HTR-8/SVneo (cell line): ENCODE results near the gene SNAPC1.
A peak's percentile ranks its signal among the peaks of the same experiment; 100 is the strongest.
"Not testable (repeated sequence)": the region's sequence is repeated elsewhere in the genome, so short reads cannot be mapped to it uniquely, and the experiment has no call there.

Source experiments
- DNase-seq: peaks from one replicate; pipeline ENCODE4 v3.0.0; 2011; ENCODE audit warnings: low spot score, mixed read lengths; ENCODE audit not compliant: insufficient read length
- FAIRE-seq: peaks from 2 replicates; lab custom pipeline; 2011; peaks lifted over from hg19 to GRCh38; lab: Jason Lieb, UNC

The SNAPC1 gene

DNA sequence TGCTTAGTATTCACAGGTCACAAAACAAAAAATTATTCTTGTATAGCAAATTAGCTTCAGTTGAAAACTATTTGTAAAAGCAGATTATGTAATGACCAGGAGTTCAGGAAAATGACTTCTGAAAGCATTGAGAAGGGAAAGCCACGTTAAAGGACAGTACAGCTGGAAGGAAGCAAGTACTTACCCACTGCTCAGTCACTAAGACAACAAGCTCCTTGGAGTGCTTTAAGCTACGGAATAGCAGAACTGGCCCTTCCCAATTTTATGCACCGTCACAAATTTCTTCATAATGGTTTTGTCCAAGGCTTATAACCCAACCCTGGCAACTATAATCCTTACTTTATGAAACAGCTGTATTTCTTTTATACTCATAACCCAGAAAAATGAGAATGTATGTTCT, 13.0 kb upstream of the SNAPC1 start:
- peak; percentile 100 for FAIRE-seq
- DNase-seq = no peak

DNA sequence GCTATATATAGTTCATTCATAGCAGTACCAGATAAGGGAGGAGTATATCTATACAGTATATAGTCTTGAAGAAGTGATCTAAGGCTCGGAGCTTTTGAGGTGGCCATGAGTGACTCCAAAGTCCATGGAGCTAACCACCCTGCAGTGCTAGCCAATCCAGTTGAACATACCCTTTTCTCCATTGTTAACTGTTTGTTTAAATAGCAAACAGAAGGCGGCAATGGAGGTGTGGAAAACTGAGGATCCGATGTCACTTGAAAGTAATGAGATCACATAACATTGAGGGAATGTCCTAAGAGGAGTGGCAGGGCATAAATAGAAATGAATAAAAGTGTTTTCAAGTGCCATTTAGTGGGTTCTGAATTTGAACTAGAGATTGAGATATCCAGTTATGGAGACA, 12.4 kb upstream of the SNAPC1 start:
- FAIRE-seq (no peak), DNase-seq (peak; percentile 65)

DNA sequence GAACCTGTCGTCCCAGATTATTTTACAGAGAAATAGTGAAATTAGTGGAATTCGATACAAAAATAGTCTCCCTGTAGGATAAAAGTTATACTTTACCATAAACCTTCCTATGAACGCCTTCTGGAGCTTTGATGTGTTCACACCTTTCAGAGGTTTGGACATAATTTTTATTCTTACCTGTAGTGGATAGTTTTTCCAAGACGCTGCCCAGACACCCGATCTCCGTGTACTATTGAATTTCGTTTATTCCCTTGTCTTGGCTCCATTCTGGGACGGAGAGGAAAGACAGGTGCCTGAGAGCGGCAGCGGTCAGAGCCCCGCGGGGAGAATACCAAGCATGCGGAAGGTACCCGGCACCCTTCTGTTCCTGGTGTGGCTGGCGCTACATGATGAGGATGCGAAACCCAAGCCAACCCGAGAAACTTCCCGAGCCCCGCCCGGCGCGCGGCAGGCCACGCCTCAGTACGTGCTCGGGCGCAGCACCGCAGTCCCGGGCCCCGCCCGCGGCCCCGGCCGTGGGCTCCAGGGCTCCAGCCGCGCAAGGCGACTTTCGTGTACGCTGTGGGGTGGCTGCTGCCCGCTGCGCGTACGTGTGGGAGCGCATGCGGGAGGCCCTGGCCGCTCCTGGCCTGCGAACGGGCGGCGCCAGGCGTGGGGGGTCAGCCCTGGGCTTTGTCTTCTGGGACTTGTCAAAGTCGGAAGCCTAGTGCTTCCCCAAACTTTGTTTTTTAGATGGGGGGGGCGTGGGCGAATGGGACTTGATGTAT, 11.3 kb upstream of the SNAPC1 start:
- peak; percentile 99 for DNase-seq
- peak; percentile 100 for FAIRE-seq

DNA sequence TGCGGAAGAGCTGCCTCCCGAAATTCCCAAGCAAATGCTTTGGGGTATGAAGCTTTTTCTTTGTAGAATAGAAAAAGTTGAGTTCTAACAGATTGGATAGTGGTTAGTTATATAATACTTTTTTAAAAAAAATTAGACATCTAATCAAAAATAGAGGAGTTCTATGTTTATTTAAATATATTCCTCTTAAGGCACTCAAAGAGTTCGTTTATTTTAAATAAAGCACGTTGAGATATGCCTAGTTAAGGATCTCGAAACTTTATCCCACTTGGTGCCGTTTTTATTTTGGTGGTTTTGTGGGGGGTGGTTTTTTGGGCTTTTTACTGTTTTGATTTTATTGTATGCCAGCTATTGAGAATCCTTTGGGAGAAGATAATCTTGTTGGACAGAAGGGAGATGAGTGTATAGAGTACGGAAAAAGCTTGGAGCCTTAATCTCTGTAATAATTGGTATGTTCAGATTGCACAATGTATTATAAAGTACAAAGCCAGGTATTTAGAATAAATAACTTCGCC, 10.7 kb upstream of the SNAPC1 start:
- no peak for FAIRE-seq
- no peak for DNase-seq

GRCh38 chr14:61752626-61753025, 9.6 kb upstream of the SNAPC1 start:
- DNase-seq (no peak), FAIRE-seq (no peak)

- DNase-seq (no peak), FAIRE-seq (peak; percentile 99)
Measured at GRCh38 chr14:61753631-61754030, 8.6 kb upstream of the SNAPC1 start.

- FAIRE-seq (no peak), DNase-seq (peak; percentile 89)
Measured at GRCh38 chr14:61754627-61755381, 7.4 kb upstream of the SNAPC1 start.

- DNase-seq = not testable (repeated sequence)
Measured at GRCh38 chr14:61755382-61755742, 6.9 kb upstream of the SNAPC1 start.

DNA sequence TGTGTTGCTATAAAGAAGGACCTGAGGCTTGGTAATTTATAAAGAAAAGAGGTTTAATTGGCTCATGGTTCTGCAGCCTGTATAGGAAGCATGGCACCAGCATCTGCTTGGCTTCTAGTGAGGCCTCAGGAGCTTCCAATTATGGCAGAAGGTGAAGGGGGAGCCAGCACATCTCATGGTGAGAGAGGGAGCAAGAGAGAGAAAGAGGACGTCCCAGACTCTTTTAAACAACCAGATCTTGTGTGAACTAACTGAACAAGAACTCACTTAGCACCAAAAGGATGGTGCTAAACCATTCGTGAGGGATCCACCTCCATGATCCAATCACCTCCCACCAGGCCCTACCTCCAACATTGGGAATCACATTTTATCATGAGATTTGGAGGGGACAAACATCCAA, 6.1 kb upstream of the SNAPC1 start:
- DNase-seq (no peak), FAIRE-seq (no peak)

More at GRCh38 chr14:61755382-61755742, 6.9 kb upstream of the SNAPC1 start:
- FAIRE-seq = peak; percentile 100

- FAIRE-seq = peak; percentile 97
Measured at GRCh38 chr14:61759878-61760277, 2.3 kb upstream of the SNAPC1 start.

GRCh38 chr14:61761557-61761956, 663 bp upstream of the SNAPC1 start:
- DNase-seq (no peak), FAIRE-seq (no peak)

More at GRCh38 chr14:61759878-61760277, 2.3 kb upstream of the SNAPC1 start:
- no peak for DNase-seq

- DNase-seq (no peak), FAIRE-seq (no peak)
Measured at GRCh38 chr14:61764342-61765122, 2.3 kb downstream of the SNAPC1 start.

- FAIRE-seq = peak; percentile 100
- DNase-seq = no peak
Measured at GRCh38 chr14:61765225-61765943, 3.2 kb downstream of the SNAPC1 start.

DNA sequence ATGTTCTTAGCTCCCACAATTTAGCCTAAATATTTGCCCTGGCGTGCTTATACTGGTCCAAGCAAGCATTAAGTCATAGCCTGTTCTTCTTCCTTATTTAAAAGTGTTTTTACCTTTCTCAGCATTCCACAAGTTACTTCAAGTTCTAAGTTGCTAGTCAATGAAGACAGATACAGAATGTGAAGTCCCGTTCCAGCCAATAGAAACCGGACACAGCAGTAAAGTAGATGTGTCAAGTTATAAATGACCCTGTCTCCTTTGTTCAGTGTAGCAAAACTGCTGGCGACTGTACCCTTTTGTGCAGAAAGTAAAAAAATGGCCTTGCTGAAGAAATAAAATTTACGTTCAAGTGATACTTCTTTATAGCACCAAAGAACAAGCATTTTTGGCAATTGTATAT, 3.9 kb downstream of the SNAPC1 start:
- peak; percentile 95 for FAIRE-seq

GRCh38 chr14:61768240-61768639, 6.0 kb downstream of the SNAPC1 start:
- peak; percentile 97 for FAIRE-seq

More for the DNA sequence above, 3.9 kb downstream of the SNAPC1 start:
- DNase-seq = no peak

GRCh38 chr14:61769893-61770292, 7.7 kb downstream of the SNAPC1 start:
- FAIRE-seq (peak; percentile 48), DNase-seq (no peak)

More at GRCh38 chr14:61768240-61768639, 6.0 kb downstream of the SNAPC1 start:
- no peak for DNase-seq

- no peak for DNase-seq
- no peak for FAIRE-seq
Measured at GRCh38 chr14:61774861-61775260, 12.6 kb downstream of the SNAPC1 start.

- no peak for DNase-seq
- FAIRE-seq = peak; percentile 89
Measured at GRCh38 chr14:61780125-61780524, 17.9 kb downstream of the SNAPC1 start.

DNA sequence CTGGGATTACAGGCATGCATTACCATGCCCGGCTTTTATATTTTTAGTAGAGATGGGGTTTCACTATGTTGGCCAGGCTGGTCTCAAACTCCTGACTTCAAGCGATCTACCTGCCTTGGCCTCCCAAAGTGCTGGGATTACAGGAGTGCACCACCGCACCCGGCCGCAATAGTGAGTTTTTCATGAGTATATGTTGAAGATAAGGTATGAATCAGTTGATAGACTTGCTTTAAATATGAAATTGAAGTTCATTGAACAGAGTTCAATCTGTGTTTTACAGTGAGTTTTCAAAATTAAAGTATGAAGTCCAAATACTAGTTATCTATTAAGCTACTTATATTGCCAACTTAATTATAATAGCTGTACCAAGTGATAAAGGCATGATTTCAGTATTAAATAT, 35.1 kb downstream of the SNAPC1 start:
- no peak for DNase-seq
- no peak for FAIRE-seq
